HCT116 (cell line): ENCODE measurements around the gene LRRC32. TPM values are rescaled to one million over a fixed set of nuclear protein-coding genes. Genes with fewer than 3 reads are reported as not detected.

Experiments
- ATAC-seq: fragments of 200-7000 bp; cut with Tn5 transposase; 2 replicates; pipeline ENCODE4 v1.9.1; 2020; ENCODE audit warnings: mild to moderate bottlenecking, moderate library complexity
- BruUV-seq: library from RNA; stranded (reverse); fragments of 400-500 nt; replicated peaks from 2 replicates; lab custom pipeline; 2021; lab: Mats Ljungman, UMichigan
- CTCF ChIA-PET: fragments of 300-600 bp; sonication (Branson Sonifier 250); formaldehyde crosslinking; loops from one replicate; lab custom pipeline; 2021; ENCODE audit warnings: antibody characterized with exemption; lab: Charles Lee
- POLR2A ChIA-PET: fragments of 300-600, 350-600 bp; sonication (Branson Sonifier 250); formaldehyde crosslinking; loops from one replicate; lab custom pipeline; 2021; ENCODE audit warnings: antibody characterized with exemption; lab: Charles Lee
- RAD21 ChIA-PET, 2 experiments: fragments of 300-600 bp; sonication (Branson Sonifier 250); formaldehyde crosslinking; loops; one replicate each; lab custom pipeline; 2023; ENCODE audit warnings: low total read pairs in 2 of 2; ENCODE audit not compliant: uncharacterized antibody in 2 of 2, unreplicated experiment in 2 of 2, low non-redundant PET in 1 of 2; lab: Charles Lee
- DNase-seq: peaks from one replicate; pipeline ENCODE4 v3.0.0-alpha.2; 2010; ENCODE audit warnings: low read depth, low spot score
- H2AFZ ChIP-seq: fragments of 200-600 bp; shearing (Covaris generic), sonication (generic); 2 replicates; pipeline ENCODE4 v1.6.1; 2017; ENCODE audit warnings: low read depth, mixed run types, mixed read lengths, antibody characterized with exemption, low read length; ENCODE audit not compliant: poor library complexity, severe bottlenecking
- H3K27ac ChIP-seq: 2 replicates; pipeline ENCODE4 v1.5.1; 2012; ENCODE audit warnings: low read depth, low read length
- H3K27me3 ChIP-seq: fragments of 200-600 bp; sonication (generic); 2 replicates; pipeline ENCODE4 v1.6.1; 2016; ENCODE audit warnings: mixed run types, low read length, mixed read lengths; ENCODE audit not compliant: insufficient read depth
- H3K36me3 ChIP-seq, 2 experiments: fragments of 200-500 bp in 1 of 2; fragments of 200-600 bp in 1 of 2; sonication (Bioruptor generic) in 1 of 2; sonication (generic) in 1 of 2; 2 replicates each; pipeline versions ENCODE4 v1.5.1 to v1.6.1; 2014 to 2016; ENCODE audit warnings: low read length in 2 of 2, inconsistent platforms in 1 of 2, mixed read lengths in 1 of 2, mixed run types in 1 of 2; ENCODE audit not compliant: insufficient read depth in 2 of 2, control insufficient read depth in 1 of 2
- H3K4me1 ChIP-seq, 2 experiments: fragments of 200-600 bp in 1 of 2; sonication (generic) in 1 of 2; 2 replicates each; pipeline versions ENCODE4 v1.5.1 to v1.6.1; 2012 to 2017; ENCODE audit warnings: low read length in 2 of 2, inconsistent platforms in 1 of 2, mild to moderate bottlenecking in 1 of 2, mixed read lengths in 1 of 2, mixed run types in 1 of 2, moderate library complexity in 1 of 2; ENCODE audit not compliant: insufficient read depth in 2 of 2, control insufficient read depth in 1 of 2
- H3K4me2 ChIP-seq: fragments of 200-600 bp; sonication (generic); 2 replicates; pipeline ENCODE4 v1.6.1; 2017; ENCODE audit warnings: mixed run types, low read length, mixed read lengths
- H3K4me3 ChIP-seq, 2 experiments: fragments of 200-600 bp in 1 of 2; sonication (generic) in 1 of 2; replicated peaks in 1 of 2; 2 replicates each; pipeline ENCODE4 v1.5.1; 2011 to 2016; ENCODE audit warnings: low read length in 2 of 2, control low read depth in 1 of 2, low read depth in 1 of 2, mild to moderate bottlenecking in 1 of 2, mixed read lengths in 1 of 2, mixed run types in 1 of 2
- H3K79me2 ChIP-seq: fragments of 200-600 bp; sonication (generic); 2 replicates; pipeline ENCODE4 v1.6.1; 2017; ENCODE audit warnings: mild to moderate bottlenecking, mixed run types, low read length, moderate library complexity, mixed read lengths; ENCODE audit not compliant: insufficient read depth
- H3K9ac ChIP-seq: fragments of 200-600 bp; sonication (generic); 2 replicates; pipeline ENCODE4 v1.6.1; 2016; ENCODE audit warnings: low read length, mixed read lengths
- H3K9me2 ChIP-seq: fragments of 200-600 bp; sonication (generic), shearing (Covaris generic); 2 replicates; pipeline ENCODE4 v1.6.1; 2017; ENCODE audit warnings: mixed run types, mild to moderate bottlenecking, moderate library complexity; ENCODE audit not compliant: insufficient read depth
- H3K9me3 ChIP-seq, 2 experiments: fragments of 200-500 bp in 1 of 2; fragments of 200-600 bp in 1 of 2; sonication (Bioruptor generic) in 1 of 2; sonication (generic) in 1 of 2; 2 replicates each; pipeline ENCODE4 v1.6.1; 2014 to 2017; ENCODE audit warnings: low read length in 2 of 2, mixed read lengths in 2 of 2, inconsistent platforms in 1 of 2, low read depth in 1 of 2, mild to moderate bottlenecking in 1 of 2, mixed run types in 1 of 2, moderate library complexity in 1 of 2; ENCODE audit not compliant: control insufficient read depth in 1 of 2, insufficient read depth in 1 of 2
- H4K20me1 ChIP-seq: fragments of 200-600 bp; sonication (generic), shearing (Covaris generic); 2 replicates; pipeline ENCODE4 v1.6.1; 2017; ENCODE audit warnings: mixed run types, mild to moderate bottlenecking, moderate library complexity; ENCODE audit not compliant: insufficient read depth
- EGR1 ChIP-seq: IDR thresholded peaks from 2 replicates; pipeline ENCODE4 v1.6.1; 2012; ENCODE audit warnings: low read depth
- EZH2phosphoT487 ChIP-seq: fragments of 200-600 bp; IDR thresholded peaks from 2 replicates; pipeline ENCODE4 v1.6.1; 2018; ENCODE audit warnings: antibody characterized with exemption, borderline replicate concordance
- FOSL1 ChIP-seq: IDR thresholded peaks from 2 replicates; pipeline ENCODE4 v1.6.1; 2012; ENCODE audit warnings: low read depth
- JUND ChIP-seq: IDR thresholded peaks from 2 replicates; pipeline ENCODE4 v1.6.1; 2012
- POLR2A ChIP-seq: IDR thresholded peaks from 2 replicates; pipeline ENCODE4 v1.7.0; 2011; ENCODE audit warnings: borderline replicate concordance; ENCODE audit not compliant: insufficient read depth, insufficient read length; ENCODE audit errors: extremely low read depth
- POLR2AphosphoS5 ChIP-seq: IDR thresholded peaks from 2 replicates; pipeline ENCODE4 v1.6.1; 2011; ENCODE audit warnings: mild to moderate bottlenecking, low read depth, low read length, moderate library complexity
- YY1 ChIP-seq: IDR thresholded peaks from 2 replicates; pipeline ENCODE4 v1.6.1; 2011; ENCODE audit warnings: low read length, low read depth, moderate library complexity, mild to moderate bottlenecking; ENCODE audit not compliant: insufficient replicate concordance; ENCODE audit errors: extremely low read depth
- ZFX ChIP-seq: fragments of 450-650 bp; IDR thresholded peaks from 2 replicates; pipeline ENCODE4 v1.6.1; 2017
- ZNF274 ChIP-seq: fragments of 200-500 bp; sonication (Bioruptor generic); IDR thresholded peaks from 2 replicates; pipeline ENCODE4 v1.6.1; 2014; ENCODE audit warnings: mild to moderate bottlenecking, low read depth, low read length, inconsistent platforms
- intact Hi-C: fragments of 100-400 bp; cut with micrococcal nuclease; formaldehyde crosslinking; loops from 2 replicates; pipeline ENCODE4 v1.10.0; 2022
- total RNA-seq: library from RNA; stranded (reverse); gene quantifications from one replicate; pipeline ENCODE4 v1.2.1, GENCODE V29; 2021; ENCODE audit not compliant: unreplicated experiment
- TF ChIP-seq, protein P1 (sequence below): IDR thresholded peaks from 2 replicates; pipeline ENCODE4 v1.6.1; 2012
- TF ChIP-seq, protein P2 (sequence below): IDR thresholded peaks from 2 replicates; pipeline ENCODE4 v1.6.1; 2012; ENCODE audit warnings: low read depth
- TF ChIP-seq, protein P3 (sequence below): IDR thresholded peaks from 2 replicates; pipeline ENCODE4 v1.6.1; 2011; ENCODE audit warnings: mild to moderate bottlenecking, low read length, moderate library complexity; ENCODE audit not compliant: insufficient replicate concordance; ENCODE audit errors: extremely low read depth

LRRC32 gene
- total RNA-seq, 1 experiment from 2014 or later, result 0.54 TPM

DNA sequence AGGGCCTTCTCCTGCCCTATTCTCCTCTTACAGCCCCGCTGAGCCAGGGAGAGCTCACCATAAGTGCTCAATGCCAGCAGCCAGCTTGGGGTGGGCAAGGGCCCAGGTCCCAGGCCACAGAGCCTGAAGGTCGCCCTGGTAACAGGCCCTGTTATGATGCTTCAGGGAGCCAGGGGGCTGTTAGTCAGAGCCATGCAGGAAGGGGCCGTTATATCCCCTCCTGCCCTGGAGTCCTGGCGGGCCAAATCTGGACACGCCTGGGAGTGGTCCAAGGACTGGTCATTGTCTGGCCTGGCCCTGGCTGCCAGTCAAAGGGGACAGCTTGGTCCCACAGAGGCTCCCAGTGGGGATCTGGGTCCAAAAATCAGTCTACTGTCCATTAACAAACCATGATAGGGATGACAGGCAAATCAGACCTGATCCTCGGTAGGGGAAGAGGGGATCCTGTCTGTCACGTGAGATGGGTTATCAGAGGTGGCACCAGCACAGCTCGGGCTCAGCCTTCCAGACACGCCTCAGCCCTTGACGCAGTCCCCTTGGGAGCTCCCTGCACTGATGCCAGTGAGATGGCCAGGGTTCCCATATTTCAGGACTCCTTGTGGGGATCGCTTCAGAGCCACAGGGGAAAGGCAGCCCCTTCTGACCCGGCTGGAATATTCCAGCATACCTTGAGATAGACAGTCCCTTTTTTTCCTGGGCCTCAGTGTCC, 55.9 kb downstream of the LRRC32 start:
- H3K9me2 ChIP-seq, result no peaks in the 10 kb centered on the region
- ATAC-seq (no peak), DNase-seq (no peak)
- H3K27me3 ChIP-seq, result no peaks in the 10 kb centered on the region
- no peak overlapping the region for H3K9ac ChIP-seq
- H3K4me2 ChIP-seq, result no peak overlapping the region
- no peak overlapping the region for H2AFZ ChIP-seq
- no TSS peak for BruUV-seq
- H3K4me1 ChIP-seq, result no peaks in the 10 kb centered on the region
- H3K9me3 ChIP-seq, result no peaks in the 10 kb centered on the region
- no peak for TF ChIP-seq POLR2AphosphoS5
- no peak for TF ChIP-seq JUND
- TF ChIP-seq, protein P1, sequence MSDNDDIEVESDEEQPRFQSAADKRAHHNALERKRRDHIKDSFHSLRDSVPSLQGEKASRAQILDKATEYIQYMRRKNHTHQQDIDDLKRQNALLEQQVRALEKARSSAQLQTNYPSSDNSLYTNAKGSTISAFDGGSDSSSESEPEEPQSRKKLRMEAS, result no peak
- no peak for TF ChIP-seq ZNF274
- no peak for TF ChIP-seq EGR1
- TF ChIP-seq POLR2A, result no peak
- no peak for TF ChIP-seq EZH2phosphoT487
- TF ChIP-seq, protein P2, sequence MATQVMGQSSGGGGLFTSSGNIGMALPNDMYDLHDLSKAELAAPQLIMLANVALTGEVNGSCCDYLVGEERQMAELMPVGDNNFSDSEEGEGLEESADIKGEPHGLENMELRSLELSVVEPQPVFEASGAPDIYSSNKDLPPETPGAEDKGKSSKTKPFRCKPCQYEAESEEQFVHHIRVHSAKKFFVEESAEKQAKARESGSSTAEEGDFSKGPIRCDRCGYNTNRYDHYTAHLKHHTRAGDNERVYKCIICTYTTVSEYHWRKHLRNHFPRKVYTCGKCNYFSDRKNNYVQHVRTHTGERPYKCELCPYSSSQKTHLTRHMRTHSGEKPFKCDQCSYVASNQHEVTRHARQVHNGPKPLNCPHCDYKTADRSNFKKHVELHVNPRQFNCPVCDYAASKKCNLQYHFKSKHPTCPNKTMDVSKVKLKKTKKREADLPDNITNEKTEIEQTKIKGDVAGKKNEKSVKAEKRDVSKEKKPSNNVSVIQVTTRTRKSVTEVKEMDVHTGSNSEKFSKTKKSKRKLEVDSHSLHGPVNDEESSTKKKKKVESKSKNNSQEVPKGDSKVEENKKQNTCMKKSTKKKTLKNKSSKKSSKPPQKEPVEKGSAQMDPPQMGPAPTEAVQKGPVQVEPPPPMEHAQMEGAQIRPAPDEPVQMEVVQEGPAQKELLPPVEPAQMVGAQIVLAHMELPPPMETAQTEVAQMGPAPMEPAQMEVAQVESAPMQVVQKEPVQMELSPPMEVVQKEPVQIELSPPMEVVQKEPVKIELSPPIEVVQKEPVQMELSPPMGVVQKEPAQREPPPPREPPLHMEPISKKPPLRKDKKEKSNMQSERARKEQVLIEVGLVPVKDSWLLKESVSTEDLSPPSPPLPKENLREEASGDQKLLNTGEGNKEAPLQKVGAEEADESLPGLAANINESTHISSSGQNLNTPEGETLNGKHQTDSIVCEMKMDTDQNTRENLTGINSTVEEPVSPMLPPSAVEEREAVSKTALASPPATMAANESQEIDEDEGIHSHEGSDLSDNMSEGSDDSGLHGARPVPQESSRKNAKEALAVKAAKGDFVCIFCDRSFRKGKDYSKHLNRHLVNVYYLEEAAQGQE, result no peak
- no peak for TF ChIP-seq ZFX
- TF ChIP-seq, protein P3, sequence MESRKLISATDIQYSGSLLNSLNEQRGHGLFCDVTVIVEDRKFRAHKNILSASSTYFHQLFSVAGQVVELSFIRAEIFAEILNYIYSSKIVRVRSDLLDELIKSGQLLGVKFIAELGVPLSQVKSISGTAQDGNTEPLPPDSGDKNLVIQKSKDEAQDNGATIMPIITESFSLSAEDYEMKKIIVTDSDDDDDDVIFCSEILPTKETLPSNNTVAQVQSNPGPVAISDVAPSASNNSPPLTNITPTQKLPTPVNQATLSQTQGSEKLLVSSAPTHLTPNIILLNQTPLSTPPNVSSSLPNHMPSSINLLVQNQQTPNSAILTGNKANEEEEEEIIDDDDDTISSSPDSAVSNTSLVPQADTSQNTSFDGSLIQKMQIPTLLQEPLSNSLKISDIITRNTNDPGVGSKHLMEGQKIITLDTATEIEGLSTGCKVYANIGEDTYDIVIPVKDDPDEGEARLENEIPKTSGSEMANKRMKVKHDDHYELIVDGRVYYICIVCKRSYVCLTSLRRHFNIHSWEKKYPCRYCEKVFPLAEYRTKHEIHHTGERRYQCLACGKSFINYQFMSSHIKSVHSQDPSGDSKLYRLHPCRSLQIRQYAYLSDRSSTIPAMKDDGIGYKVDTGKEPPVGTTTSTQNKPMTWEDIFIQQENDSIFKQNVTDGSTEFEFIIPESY, result no peak
- TF ChIP-seq YY1, result no peak
- no peak for TF ChIP-seq FOSL1
- intact Hi-C loops, result no loop called here
- CTCF ChIA-PET, result interaction anchor here (1.3 kb wide), 1 partner anchor 16 kb away, joined by 4 read pairs; no protein-coding TSS in a partner anchor
- no peak overlapping the region for H3K4me3 ChIP-seq
- H3K36me3 ChIP-seq, result no peaks in the 10 kb centered on the region
- RAD21 ChIA-PET, result no interaction called here
- POLR2A ChIA-PET, result no interaction called here
- H4K20me1 ChIP-seq, result no peaks in the 10 kb centered on the region
- no peak overlapping the region for H3K27ac ChIP-seq
- H3K79me2 ChIP-seq, result no peaks in the 10 kb centered on the region
